Measurements from ENCODE around the gene PRPF38B. TPM values are rescaled to one million over a fixed set of nuclear protein-coding genes. Genes with fewer than 3 reads are reported as not detected.

Gene PRPF38B
- total RNA-seq, 1 experiment from 2014 or later, result 50.5 TPM

DNA sequence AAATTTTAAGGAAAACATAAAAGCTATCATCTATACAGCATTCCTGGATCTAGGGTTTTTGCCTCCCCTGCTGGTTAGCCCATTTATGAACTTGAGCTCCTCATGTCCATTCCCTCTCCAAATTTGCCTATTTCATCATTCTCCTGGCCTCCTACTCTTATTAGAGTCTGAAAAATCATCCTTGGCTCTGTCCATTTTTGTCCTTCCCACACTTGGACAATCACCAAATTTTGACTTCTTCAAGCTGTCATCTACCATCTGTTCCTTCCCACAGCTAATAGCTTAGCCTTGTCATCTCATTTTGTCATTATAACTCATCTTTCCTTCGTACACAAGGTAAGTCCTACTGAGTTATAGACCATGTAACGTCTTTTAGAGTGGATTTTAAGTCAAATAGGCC, 29.0 kb upstream of the PRPF38B start (continued):
- TF ChIP-seq, protein P1, sequence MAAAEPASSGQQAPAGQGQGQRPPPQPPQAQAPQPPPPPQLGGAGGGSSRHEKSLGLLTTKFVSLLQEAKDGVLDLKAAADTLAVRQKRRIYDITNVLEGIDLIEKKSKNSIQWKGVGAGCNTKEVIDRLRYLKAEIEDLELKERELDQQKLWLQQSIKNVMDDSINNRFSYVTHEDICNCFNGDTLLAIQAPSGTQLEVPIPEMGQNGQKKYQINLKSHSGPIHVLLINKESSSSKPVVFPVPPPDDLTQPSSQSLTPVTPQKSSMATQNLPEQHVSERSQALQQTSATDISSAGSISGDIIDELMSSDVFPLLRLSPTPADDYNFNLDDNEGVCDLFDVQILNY (CRISPR knock-in tag; IDR thresholded peaks at IDR 0.05), result no peak
- TF ChIP-seq, protein P2, sequence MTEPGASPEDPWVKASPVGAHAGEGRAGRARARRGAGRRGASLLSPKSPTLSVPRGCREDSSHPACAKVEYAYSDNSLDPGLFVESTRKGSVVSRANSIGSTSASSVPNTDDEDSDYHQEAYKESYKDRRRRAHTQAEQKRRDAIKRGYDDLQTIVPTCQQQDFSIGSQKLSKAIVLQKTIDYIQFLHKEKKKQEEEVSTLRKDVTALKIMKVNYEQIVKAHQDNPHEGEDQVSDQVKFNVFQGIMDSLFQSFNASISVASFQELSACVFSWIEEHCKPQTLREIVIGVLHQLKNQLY (CRISPR knock-in tag; IDR thresholded peaks at IDR 0.05), result no peak
- TF ChIP-seq, protein P3, sequence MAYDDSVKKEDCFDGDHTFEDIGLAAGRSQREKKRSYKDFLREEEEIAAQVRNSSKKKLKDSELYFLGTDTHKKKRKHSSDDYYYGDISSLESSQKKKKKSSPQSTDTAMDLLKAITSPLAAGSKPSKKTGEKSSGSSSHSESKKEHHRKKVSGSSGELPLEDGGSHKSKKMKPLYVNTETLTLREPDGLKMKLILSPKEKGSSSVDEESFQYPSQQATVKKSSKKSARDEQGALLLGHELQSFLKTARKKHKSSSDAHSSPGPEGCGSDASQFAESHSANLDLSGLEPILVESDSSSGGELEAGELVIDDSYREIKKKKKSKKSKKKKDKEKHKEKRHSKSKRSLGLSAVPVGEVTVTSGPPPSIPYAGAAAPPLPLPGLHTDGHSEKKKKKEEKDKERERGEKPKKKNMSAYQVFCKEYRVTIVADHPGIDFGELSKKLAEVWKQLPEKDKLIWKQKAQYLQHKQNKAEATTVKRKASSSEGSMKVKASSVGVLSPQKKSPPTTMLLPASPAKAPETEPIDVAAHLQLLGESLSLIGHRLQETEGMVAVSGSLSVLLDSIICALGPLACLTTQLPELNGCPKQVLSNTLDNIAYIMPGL (CRISPR knock-in tag; IDR thresholded peaks at IDR 0.05), result no peak
- TF ChIP-seq, protein P4, sequence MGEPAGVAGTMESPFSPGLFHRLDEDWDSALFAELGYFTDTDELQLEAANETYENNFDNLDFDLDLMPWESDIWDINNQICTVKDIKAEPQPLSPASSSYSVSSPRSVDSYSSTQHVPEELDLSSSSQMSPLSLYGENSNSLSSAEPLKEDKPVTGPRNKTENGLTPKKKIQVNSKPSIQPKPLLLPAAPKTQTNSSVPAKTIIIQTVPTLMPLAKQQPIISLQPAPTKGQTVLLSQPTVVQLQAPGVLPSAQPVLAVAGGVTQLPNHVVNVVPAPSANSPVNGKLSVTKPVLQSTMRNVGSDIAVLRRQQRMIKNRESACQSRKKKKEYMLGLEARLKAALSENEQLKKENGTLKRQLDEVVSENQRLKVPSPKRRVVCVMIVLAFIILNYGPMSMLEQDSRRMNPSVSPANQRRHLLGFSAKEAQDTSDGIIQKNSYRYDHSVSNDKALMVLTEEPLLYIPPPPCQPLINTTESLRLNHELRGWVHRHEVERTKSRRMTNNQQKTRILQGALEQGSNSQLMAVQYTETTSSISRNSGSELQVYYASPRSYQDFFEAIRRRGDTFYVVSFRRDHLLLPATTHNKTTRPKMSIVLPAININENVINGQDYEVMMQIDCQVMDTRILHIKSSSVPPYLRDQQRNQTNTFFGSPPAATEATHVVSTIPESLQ (CRISPR knock-in tag; IDR thresholded peaks at IDR 0.05), result no peak
- TF ChIP-seq, protein P5, sequence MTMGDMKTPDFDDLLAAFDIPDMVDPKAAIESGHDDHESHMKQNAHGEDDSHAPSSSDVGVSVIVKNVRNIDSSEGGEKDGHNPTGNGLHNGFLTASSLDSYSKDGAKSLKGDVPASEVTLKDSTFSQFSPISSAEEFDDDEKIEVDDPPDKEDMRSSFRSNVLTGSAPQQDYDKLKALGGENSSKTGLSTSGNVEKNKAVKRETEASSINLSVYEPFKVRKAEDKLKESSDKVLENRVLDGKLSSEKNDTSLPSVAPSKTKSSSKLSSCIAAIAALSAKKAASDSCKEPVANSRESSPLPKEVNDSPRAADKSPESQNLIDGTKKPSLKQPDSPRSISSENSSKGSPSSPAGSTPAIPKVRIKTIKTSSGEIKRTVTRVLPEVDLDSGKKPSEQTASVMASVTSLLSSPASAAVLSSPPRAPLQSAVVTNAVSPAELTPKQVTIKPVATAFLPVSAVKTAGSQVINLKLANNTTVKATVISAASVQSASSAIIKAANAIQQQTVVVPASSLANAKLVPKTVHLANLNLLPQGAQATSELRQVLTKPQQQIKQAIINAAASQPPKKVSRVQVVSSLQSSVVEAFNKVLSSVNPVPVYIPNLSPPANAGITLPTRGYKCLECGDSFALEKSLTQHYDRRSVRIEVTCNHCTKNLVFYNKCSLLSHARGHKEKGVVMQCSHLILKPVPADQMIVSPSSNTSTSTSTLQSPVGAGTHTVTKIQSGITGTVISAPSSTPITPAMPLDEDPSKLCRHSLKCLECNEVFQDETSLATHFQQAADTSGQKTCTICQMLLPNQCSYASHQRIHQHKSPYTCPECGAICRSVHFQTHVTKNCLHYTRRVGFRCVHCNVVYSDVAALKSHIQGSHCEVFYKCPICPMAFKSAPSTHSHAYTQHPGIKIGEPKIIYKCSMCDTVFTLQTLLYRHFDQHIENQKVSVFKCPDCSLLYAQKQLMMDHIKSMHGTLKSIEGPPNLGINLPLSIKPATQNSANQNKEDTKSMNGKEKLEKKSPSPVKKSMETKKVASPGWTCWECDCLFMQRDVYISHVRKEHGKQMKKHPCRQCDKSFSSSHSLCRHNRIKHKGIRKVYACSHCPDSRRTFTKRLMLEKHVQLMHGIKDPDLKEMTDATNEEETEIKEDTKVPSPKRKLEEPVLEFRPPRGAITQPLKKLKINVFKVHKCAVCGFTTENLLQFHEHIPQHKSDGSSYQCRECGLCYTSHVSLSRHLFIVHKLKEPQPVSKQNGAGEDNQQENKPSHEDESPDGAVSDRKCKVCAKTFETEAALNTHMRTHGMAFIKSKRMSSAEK (CRISPR knock-in tag; IDR thresholded peaks at IDR 0.05; ENCODE audit: borderline replicate concordance), result no peak
- TF ChIP-seq OVOL2 (CRISPR knock-in tag; IDR thresholded peaks at IDR 0.05; ENCODE audit: borderline replicate concordance) (no peak), ESRRA (CRISPR knock-in tag; IDR thresholded peaks at IDR 0.05; ENCODE audit: borderline replicate concordance) (no peak), FOXK1 (CRISPR knock-in tag; IDR thresholded peaks at IDR 0.05) (no peak), MYBL2 (CRISPR knock-in tag; IDR thresholded peaks at IDR 0.05) (no peak)
- TF ChIP-seq, protein P6, sequence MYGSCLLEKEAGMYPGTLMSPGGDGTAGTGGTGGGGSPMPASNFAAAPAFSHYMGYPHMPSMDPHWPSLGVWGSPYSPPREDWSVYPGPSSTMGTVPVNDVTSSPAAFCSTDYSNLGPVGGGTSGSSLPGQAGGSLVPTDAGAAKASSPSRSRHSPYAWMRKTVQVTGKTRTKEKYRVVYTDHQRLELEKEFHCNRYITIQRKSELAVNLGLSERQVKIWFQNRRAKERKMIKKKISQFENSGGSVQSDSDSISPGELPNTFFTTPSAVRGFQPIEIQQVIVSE (CRISPR knock-in tag; IDR thresholded peaks at IDR 0.05; ENCODE audit: borderline replicate concordance), result no peak
- TF ChIP-seq, protein P7, sequence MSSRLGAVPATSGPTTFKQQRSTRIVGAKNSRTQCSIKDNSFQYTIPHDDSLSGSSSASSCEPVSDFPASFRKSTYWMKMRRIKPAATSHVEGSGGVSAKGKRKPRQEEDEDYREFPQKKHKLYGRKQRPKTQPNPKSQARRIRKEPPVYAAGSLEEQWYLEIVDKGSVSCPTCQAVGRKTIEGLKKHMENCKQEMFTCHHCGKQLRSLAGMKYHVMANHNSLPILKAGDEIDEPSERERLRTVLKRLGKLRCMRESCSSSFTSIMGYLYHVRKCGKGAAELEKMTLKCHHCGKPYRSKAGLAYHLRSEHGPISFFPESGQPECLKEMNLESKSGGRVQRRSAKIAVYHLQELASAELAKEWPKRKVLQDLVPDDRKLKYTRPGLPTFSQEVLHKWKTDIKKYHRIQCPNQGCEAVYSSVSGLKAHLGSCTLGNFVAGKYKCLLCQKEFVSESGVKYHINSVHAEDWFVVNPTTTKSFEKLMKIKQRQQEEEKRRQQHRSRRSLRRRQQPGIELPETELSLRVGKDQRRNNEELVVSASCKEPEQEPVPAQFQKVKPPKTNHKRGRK (CRISPR knock-in tag; IDR thresholded peaks at IDR 0.05; ENCODE audit: borderline replicate concordance), result no peak
- TF ChIP-seq, protein P8, sequence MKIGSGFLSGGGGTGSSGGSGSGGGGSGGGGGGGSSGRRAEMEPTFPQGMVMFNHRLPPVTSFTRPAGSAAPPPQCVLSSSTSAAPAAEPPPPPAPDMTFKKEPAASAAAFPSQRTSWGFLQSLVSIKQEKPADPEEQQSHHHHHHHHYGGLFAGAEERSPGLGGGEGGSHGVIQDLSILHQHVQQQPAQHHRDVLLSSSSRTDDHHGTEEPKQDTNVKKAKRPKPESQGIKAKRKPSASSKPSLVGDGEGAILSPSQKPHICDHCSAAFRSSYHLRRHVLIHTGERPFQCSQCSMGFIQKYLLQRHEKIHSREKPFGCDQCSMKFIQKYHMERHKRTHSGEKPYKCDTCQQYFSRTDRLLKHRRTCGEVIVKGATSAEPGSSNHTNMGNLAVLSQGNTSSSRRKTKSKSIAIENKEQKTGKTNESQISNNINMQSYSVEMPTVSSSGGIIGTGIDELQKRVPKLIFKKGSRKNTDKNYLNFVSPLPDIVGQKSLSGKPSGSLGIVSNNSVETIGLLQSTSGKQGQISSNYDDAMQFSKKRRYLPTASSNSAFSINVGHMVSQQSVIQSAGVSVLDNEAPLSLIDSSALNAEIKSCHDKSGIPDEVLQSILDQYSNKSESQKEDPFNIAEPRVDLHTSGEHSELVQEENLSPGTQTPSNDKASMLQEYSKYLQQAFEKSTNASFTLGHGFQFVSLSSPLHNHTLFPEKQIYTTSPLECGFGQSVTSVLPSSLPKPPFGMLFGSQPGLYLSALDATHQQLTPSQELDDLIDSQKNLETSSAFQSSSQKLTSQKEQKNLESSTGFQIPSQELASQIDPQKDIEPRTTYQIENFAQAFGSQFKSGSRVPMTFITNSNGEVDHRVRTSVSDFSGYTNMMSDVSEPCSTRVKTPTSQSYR (CRISPR knock-in tag; IDR thresholded peaks at IDR 0.05), result no peak

Data from WTC11 (cell line).